GM18861 (cell line): ENCODE measurements around the gene FIBP.
"Not testable (repeated sequence)": the region's sequence is repeated elsewhere in the genome, so short reads cannot be mapped to it uniquely, and the experiment has no call there.

Experiments used
- ATAC-seq: cut with Tn5 transposase; IDR thresholded peaks from one replicate; pipeline ENCODE4 v1.9.1; 2021; ENCODE audit not compliant: unreplicated experiment

The FIBP gene

GRCh38 chr11:65849366-65849765 lies 38.9 kb downstream of the FIBP start:
- no peak for ATAC-seq

- not testable (repeated sequence) for ATAC-seq
These were observed 39.6 kb downstream of the FIBP start for GRCh38 chr11:65848693-65849092.

DNA sequence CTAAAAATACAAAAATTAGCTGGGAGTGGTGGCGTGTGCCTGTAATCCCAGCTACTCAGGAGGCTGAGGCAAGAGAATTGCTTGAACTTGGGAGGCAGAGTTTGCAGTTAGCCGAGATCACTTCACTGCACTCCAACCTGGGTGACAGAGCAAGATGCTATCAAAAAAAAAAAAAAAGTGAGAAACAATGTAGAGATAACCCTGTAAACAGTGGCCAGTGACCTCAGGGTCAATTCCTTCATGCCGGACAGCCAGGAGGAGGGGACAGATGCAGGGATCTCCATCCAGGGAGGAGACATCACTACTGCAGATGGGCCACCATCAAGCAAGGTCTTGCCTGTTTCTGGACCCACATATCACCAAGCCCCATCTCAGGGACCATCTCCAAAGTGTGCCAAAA lies 40.5 kb downstream of the FIBP start:
- no peak for ATAC-seq

- no peak for ATAC-seq
These were observed 43.9 kb downstream of the FIBP start for GRCh38 chr11:65844231-65844872.

DNA sequence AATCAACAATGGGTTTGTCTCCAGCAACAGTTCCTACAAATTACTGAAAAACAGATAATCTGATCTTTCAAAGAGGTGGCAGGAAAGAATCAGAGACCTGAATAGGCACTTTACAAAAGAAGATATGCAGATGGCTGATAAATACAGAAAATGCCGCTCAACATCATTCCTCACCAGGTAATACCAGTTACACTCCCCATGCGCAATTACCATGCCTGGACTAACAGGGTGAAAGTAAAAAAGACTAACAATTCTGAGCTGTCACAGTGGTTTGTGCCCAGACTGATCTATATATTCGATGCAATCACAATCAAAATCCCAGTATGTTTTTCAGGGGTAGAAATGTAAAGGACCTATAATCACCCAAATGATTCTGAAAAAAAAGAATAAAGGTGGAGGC lies 44.5 kb downstream of the FIBP start:
- ATAC-seq, result no peak

- ATAC-seq, result no peak
These were observed 46.1 kb downstream of the FIBP start for GRCh38 chr11:65842144-65842543.

- no peak for ATAC-seq
These were observed 54.1 kb downstream of the FIBP start for GRCh38 chr11:65834202-65834601.
